Iris pigment epithelial cell (primary cell): ENCODE data around the gene SLC6A17.

Experiments used
- DNase-seq: peaks from one replicate; pipeline ENCODE4 v3.0.0-alpha.2; 2011; ENCODE audit warnings: low read depth

SLC6A17 gene

GRCh38 chr1:110242062-110242461 lies 91.8 kb downstream of the SLC6A17 start:
- no peak for DNase-seq

- no peak for DNase-seq
Measured at GRCh38 chr1:110242731-110243130, 92.4 kb downstream of the SLC6A17 start.

GRCh38 chr1:110243146-110243545 lies 92.9 kb downstream of the SLC6A17 start:
- DNase-seq = no peak

GRCh38 chr1:110243574-110243973 lies 93.3 kb downstream of the SLC6A17 start:
- DNase-seq = no peak

- no peak for DNase-seq
Measured at GRCh38 chr1:110245876-110246620, 95.8 kb downstream of the SLC6A17 start.

GRCh38 chr1:110248746-110249145 lies 98.5 kb downstream of the SLC6A17 start:
- no peak for DNase-seq

GRCh38 chr1:110249256-110249655 lies 99.0 kb downstream of the SLC6A17 start:
- DNase-seq = no peak

- DNase-seq = no peak
Measured at GRCh38 chr1:110250008-110250407, 99.7 kb downstream of the SLC6A17 start.

- DNase-seq = no peak
Measured at GRCh38 chr1:110250749-110251148, 100.5 kb downstream of the SLC6A17 start.
